Transverse colon (tissue), 4 donors: ENCODE results near the gene CPEB4. TPM values are rescaled to one million over a fixed set of nuclear protein-coding genes. Genes with fewer than 3 reads are reported as not detected.

Source experiments
- DNase-seq: peaks from one replicate; pipeline ENCODE4 v3.0.0-alpha.2; 2019
- H3K27ac ChIP-seq, 4 donors: fragments of 200-600 bp; sonication (generic); 2 replicates each; pipeline ENCODE4 v1.5.1; 2016 to 2018; ENCODE audit warnings: inconsistent platforms in 4 of 4
- H3K27me3 ChIP-seq: fragments of 200-600 bp; sonication (generic); 2 replicates; pipeline ENCODE4 v1.5.1; 2017; ENCODE audit warnings: inconsistent platforms
- H3K36me3 ChIP-seq, 4 donors: fragments of 200-600 bp; sonication (generic); 2 replicates each; pipeline ENCODE4 v1.5.1; 2017 to 2019; ENCODE audit warnings: inconsistent platforms in 4 of 4
- H3K4me1 ChIP-seq, 4 donors: fragments of 200-600 bp; sonication (generic); 2 replicates each; pipeline ENCODE4 v1.5.1; 2017 to 2020; ENCODE audit warnings: inconsistent platforms in 4 of 4
- H3K4me3 ChIP-seq, 4 donors: fragments of 200-600 bp; sonication (generic); 1 replicate in 1 of 4; 2 replicates in 3 of 4; pipeline versions ENCODE4 v1.5.1 to v1.6.1; 2017 to 2019; ENCODE audit warnings: inconsistent platforms in 4 of 4
- H3K9me3 ChIP-seq, 2 donors: fragments of 200-600 bp; sonication (generic); 2 replicates each; pipeline ENCODE4 v1.5.1; 2017 to 2019; ENCODE audit warnings: inconsistent platforms in 2 of 2
- EP300 ChIP-seq: sonication (generic); formaldehyde crosslinking; IDR thresholded peaks from one replicate; pipeline ENCODE4 v1.6.1; 2017; ENCODE audit warnings: antibody characterized with exemption, low read depth
- POLR2A ChIP-seq: fragments of 450-650 bp; IDR thresholded peaks from one replicate; pipeline ENCODE4 v1.6.1; 2016; ENCODE audit warnings: antibody characterized with exemption, mild to moderate bottlenecking, moderate library complexity
- POLR2AphosphoS5 ChIP-seq, 3 donors: sonication (generic); formaldehyde crosslinking; IDR thresholded peaks; one replicate each; pipeline ENCODE4 v1.6.1; 2016; ENCODE audit warnings: antibody characterized with exemption in 3 of 3
- WGBS, 2 donors: methylation state at CpG; one replicate each; pipeline ENCODE4 v1.1.5; 2018; ENCODE audit warnings: low coverage in 1 of 2; 5-methylcytosine and 5-hydroxymethylcytosine counted together
- in situ Hi-C, 4 donors: fragments of 200-750 bp; cut with MboI; loops; one replicate each; pipeline versions ENCODE4 v1.15.0 to v1.15.1; 2017; ENCODE audit warnings: low sequenced_read_pairs in 3 of 4, low pct_ligation_motif_present in 1 of 4, low pct_unique_long_range_greater_than_20kb in 1 of 4
- intact Hi-C: fragments of 100-400 bp; cut with DNase I; formaldehyde crosslinking; loops from one replicate; pipeline ENCODE4 v1.15.1; 2023; ENCODE audit warnings: low total_unique reads
- total RNA-seq, 4 donors: library from RNA; depleted of rRNA; stranded (reverse); fragments of >200 nt; gene quantifications; one replicate each; pipeline ENCODE4 v1.1.0, GENCODE V29; 2016
- TF ChIP-seq, protein P1 (sequence below), 5 experiments: fragments of 200-600 bp in 3 of 5; fragments of 450-650 bp in 2 of 5; sonication (generic) in 3 of 5; IDR thresholded peaks; 1 replicate in 2 of 5; 2 replicates in 3 of 5; pipeline ENCODE4 v1.5.1; 2016 to 2017; ENCODE audit warnings: antibody characterized with exemption in 5 of 5, inconsistent platforms in 3 of 5, mild to moderate bottlenecking in 2 of 5, moderate library complexity in 1 of 5

CPEB4 gene
- total RNA-seq, 4 donors from 2014 or later, result 23.6 to 67.7 (median 36.5) TPM

DNA sequence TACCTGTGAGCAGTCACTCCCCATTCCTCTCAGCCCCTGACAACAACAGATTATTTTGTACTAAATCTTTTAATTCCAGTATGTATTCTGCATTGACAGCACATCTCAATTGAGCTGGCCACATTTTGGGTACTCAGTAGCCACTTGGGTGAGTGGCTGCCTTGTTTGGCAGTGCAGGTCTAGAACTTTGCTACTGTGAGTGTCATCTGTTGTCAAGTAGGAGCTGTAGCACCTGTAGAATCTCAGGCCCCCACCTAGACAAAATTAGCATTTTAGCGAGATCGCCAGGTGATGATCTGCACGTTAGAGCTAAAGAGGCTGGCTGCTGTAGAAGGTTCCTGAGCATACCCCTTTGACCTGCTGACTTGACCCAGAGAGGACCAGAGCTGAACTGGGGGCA lies 44.4 kb upstream of the CPEB4 start:
- TF ChIP-seq EP300 (no peak), POLR2A (no peak), POLR2AphosphoS5 (IDR thresholded peaks at IDR 0.05) (no peak)
- Histone ChIP-seq H3K36me3 (no peaks in the 10 kb centered on the region), H3K4me1 (no peaks in the 10 kb centered on the region), H3K9me3 (peaks cover 0 to 2% of the 10 kb centered on the region in 2 donors), H3K27ac (no peak overlapping the region), H3K27me3 (no peaks in the 10 kb centered on the region), H3K4me3 (no peak overlapping the region)
- intact Hi-C loops, result no loop called here
- in situ Hi-C loops, result no loop called here
- no peak for DNase-seq
- 82% methylated on average over 3 of the region's 3 CpGs; no CpG with 5 or more reads in 1 of the 2 donors for WGBS, 2 donors

DNA sequence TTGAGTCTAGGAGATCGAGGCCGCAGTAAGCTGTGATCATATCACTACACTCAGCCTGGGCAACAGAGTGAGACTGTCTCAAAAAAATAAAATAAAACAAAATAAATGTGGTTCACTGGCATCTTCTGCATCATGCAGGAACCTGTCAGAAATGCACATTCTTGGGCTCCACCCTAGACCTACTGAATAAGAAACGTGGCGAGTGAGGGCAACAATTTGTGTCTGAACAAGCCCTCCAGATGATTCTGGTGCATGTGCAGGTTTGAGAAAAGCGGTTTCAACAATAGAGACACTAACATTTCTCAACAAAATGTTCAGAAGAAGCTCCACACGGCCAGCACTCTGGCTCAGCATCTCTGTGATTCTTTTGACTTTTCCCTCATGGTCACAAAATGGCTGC lies 42.8 kb upstream of the CPEB4 start:
- Histone ChIP-seq H3K36me3 (no peaks in the 10 kb centered on the region), H3K4me1 (no peaks in the 10 kb centered on the region), H3K9me3 (peaks cover 0 to 6% of the 10 kb centered on the region in 2 donors), H3K27ac (no peak overlapping the region), H3K4me3 (no peak overlapping the region), H3K27me3 (no peaks in the 10 kb centered on the region)
- WGBS, 2 donors, result 91 to 92% methylated on average over 4 to 6 of the region's 6 CpGs
- TF ChIP-seq POLR2A (no peak), EP300 (no peak)
- intact Hi-C loops, result loop anchor here (5.0 kb wide), 1 partner anchor 173 kb away; no protein-coding TSS in a partner anchor
- in situ Hi-C loops, result no loop called here
- no peak for DNase-seq

DNA sequence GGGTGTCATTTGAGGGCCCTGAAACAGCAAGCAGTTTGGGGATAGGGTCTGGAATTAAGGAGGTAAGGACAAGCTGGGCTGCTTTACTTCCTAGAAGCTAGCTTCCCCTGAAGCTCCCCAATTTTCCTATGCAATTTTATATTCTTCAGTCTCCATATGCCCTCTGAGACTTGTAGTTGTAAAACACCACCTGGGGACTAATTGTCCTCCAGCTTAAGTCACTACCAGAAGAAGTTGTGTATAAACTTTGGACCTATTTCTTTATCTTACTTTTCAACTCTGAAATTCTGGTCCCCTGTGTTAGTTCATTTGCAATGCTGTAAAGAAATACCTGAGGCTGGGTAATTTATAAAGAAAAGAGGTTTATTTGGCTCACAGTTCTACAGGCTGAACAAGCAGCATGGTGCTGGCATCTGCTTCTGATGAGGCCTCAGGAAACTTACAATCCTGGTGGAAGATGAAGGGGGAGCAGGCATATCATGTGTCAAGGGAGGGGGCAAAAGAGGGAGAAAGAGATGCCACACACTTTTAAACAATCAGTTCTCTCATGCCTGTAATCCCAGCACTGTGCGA lies 41.1 kb upstream of the CPEB4 start:
- no peak for DNase-seq
- intact Hi-C loops, result loop anchor here (5.0 kb wide), 1 partner anchor 175 kb away; no protein-coding TSS in a partner anchor

DNA sequence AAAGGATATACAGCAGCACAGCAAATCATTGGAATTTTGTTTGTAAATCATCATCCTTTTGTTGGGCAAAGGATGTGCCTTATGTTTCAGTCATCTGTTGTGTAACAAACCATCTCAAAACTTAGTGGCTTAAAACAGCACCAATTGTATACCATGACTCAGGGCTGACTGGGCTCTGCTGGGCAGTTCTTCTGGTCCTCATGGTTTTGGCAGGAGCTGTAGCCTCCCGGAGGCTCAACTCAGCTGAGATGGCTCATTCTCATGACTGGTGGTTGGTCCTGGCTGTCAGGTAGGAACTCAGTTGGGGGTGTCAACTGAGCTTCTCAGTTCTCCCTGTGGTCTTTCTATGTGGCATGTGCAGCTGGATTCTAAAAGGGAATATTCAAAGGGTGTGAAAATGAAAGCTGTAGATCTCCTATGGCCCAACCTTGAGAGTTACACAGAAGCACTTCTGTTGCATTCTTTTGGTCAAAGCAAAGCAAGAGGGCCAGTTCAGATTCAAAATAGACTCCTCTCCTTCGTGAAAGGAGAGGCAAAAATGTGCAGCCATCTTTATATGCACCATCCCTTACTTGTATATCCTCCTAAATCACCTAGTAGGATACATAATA lies 39.1 kb upstream of the CPEB4 start:
- Histone ChIP-seq H3K36me3 (no peaks in the 10 kb centered on the region), H3K4me1 (no peaks in the 10 kb centered on the region), H3K4me3 (no peak overlapping the region), H3K27me3 (no peaks in the 10 kb centered on the region), H3K9me3 (peaks cover 0 to 6% of the 10 kb centered on the region in 2 donors), H3K27ac (no peak overlapping the region)
- 78 to 79% methylated on average over 1 to 2 of the region's 2 CpGs for WGBS, 2 donors
- intact Hi-C loops (loop anchor here (5.0 kb wide), 1 partner anchor 177 kb away; no protein-coding TSS in a partner anchor), in situ Hi-C loops (no loop called here)
- no peak for TF ChIP-seq POLR2A
- TF ChIP-seq EP300, result no peak
- no peak for TF ChIP-seq POLR2AphosphoS5 (IDR thresholded peaks at IDR 0.05)
- TF ChIP-seq, protein P1, sequence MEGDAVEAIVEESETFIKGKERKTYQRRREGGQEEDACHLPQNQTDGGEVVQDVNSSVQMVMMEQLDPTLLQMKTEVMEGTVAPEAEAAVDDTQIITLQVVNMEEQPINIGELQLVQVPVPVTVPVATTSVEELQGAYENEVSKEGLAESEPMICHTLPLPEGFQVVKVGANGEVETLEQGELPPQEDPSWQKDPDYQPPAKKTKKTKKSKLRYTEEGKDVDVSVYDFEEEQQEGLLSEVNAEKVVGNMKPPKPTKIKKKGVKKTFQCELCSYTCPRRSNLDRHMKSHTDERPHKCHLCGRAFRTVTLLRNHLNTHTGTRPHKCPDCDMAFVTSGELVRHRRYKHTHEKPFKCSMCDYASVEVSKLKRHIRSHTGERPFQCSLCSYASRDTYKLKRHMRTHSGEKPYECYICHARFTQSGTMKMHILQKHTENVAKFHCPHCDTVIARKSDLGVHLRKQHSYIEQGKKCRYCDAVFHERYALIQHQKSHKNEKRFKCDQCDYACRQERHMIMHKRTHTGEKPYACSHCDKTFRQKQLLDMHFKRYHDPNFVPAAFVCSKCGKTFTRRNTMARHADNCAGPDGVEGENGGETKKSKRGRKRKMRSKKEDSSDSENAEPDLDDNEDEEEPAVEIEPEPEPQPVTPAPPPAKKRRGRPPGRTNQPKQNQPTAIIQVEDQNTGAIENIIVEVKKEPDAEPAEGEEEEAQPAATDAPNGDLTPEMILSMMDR (IDR thresholded peaks at IDR 0.05), result no peak
- DNase-seq, result no peak

More for the DNA sequence above, 41.1 kb upstream of the CPEB4 start:
- in situ Hi-C loops, result no loop called here
- WGBS, 2 donors, result 0% methylated on average over 1 of the region's 1 CpG; no CpG with 5 or more reads in 1 of the 2 donors
- no peaks in the 10 kb centered on the region for H3K36me3 ChIP-seq
- no peaks in the 10 kb centered on the region for H3K4me1 ChIP-seq
- TF ChIP-seq POLR2A, result no peak
- no peak for TF ChIP-seq POLR2AphosphoS5 (IDR thresholded peaks at IDR 0.05)
- TF ChIP-seq, protein P1 (IDR thresholded peaks at IDR 0.05), result no peak
- no peak for TF ChIP-seq EP300
- H3K4me3 ChIP-seq, result no peak overlapping the region
- no peaks in the 10 kb centered on the region for H3K27me3 ChIP-seq
- peaks cover 0 to 6% of the 10 kb centered on the region in 2 donors for H3K9me3 ChIP-seq
- H3K27ac ChIP-seq, result no peak overlapping the region

DNA sequence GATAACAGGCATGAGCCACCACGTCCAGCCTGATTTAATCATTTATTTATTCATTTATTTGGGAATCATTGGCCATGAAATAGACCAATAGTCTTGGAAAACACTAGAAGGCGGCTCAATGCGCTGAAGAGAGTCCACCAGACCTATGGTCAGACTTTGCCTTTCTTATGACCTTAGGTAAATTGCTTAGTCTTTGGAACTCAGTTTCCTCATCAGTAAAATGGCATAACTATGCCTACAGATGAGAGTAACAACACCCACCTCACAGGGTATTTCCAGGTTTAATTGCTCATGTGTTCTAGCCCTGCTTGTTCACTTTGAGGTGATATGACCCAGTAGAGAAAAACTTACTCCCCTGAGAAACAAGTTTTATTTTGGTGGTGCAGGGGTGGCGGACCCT lies 38.2 kb upstream of the CPEB4 start:
- DNase-seq, result no peak
- in situ Hi-C loops, result no loop called here
- WGBS, 2 donors, result 93 to 100% methylated on average over 3 to 4 of the region's 4 CpGs

More for the DNA sequence above, 38.2 kb upstream of the CPEB4 start:
- intact Hi-C loops, result loop anchor here (5.0 kb wide), 1 partner anchor 178 kb away; no protein-coding TSS in a partner anchor
- Histone ChIP-seq H3K27me3 (no peaks in the 10 kb centered on the region), H3K36me3 (no peaks in the 10 kb centered on the region), H3K4me3 (no peak overlapping the region), H3K27ac (no peak overlapping the region), H3K9me3 (peaks cover 0 to 6% of the 10 kb centered on the region in 2 donors), H3K4me1 (no peaks in the 10 kb centered on the region)
- TF ChIP-seq POLR2A, result no peak
- no peak for TF ChIP-seq POLR2AphosphoS5 (IDR thresholded peaks at IDR 0.05)
